NCI-H2227 (cell line): Measurements from ENCODE around the gene TAF4.

Experiments
- DNase-seq: peaks from one replicate; lab custom pipeline; 2025; ENCODE audit not compliant: unreplicated experiment; lab: John Stamatoyannopoulos, UW

Gene TAF4

GRCh38 chr20:62044631-62045030 is 21.1 kb downstream of the TAF4 start:
- DNase-seq, result no peak

- no peak for DNase-seq
Measured at GRCh38 chr20:62043131-62043914, 22.4 kb downstream of the TAF4 start.

GRCh38 chr20:62042025-62042820 is 23.5 kb downstream of the TAF4 start:
- no peak for DNase-seq

GRCh38 chr20:62040933-62041332 is 24.7 kb downstream of the TAF4 start:
- no peak for DNase-seq

- DNase-seq, result no peak
Measured at GRCh38 chr20:62040381-62040922, 25.2 kb downstream of the TAF4 start.

GRCh38 chr20:62039738-62040137 is 25.9 kb downstream of the TAF4 start:
- no peak for DNase-seq

- no peak for DNase-seq
Measured at GRCh38 chr20:62032609-62033368, 32.9 kb downstream of the TAF4 start.

- DNase-seq, result no peak
Measured at GRCh38 chr20:62031462-62032092, 34.1 kb downstream of the TAF4 start.

- DNase-seq, result no peak
Measured at GRCh38 chr20:62030834-62031434, 34.7 kb downstream of the TAF4 start.

- no peak for DNase-seq
Measured at GRCh38 chr20:62030357-62030756, 35.3 kb downstream of the TAF4 start.

- no peak for DNase-seq
Measured at GRCh38 chr20:62029949-62030348, 35.7 kb downstream of the TAF4 start.

- DNase-seq, result no peak
Measured at GRCh38 chr20:62029296-62029695, 36.4 kb downstream of the TAF4 start.

GRCh38 chr20:62028384-62028783 is 37.3 kb downstream of the TAF4 start:
- no peak for DNase-seq

GRCh38 chr20:62027698-62028321 is 37.9 kb downstream of the TAF4 start:
- DNase-seq, result no peak

GRCh38 chr20:62027116-62027515 is 38.6 kb downstream of the TAF4 start:
- no peak for DNase-seq

GRCh38 chr20:62026564-62026856 is 39.2 kb downstream of the TAF4 start:
- no peak for DNase-seq

GRCh38 chr20:62025832-62026563 is 39.7 kb downstream of the TAF4 start:
- DNase-seq, result peak; percentile 16

GRCh38 chr20:62025394-62025793 is 40.3 kb downstream of the TAF4 start:
- DNase-seq, result no peak

GRCh38 chr20:62023935-62024334 is 41.7 kb downstream of the TAF4 start:
- DNase-seq, result no peak
